GM18502 (cell line): ENCODE data around the gene BRINP1.
A peak's percentile ranks its signal among the peaks of the same experiment; 100 is the strongest.

Source experiments
- ATAC-seq: cut with Tn5 transposase; IDR thresholded peaks from one replicate; pipeline ENCODE4 v1.9.1; 2021; ENCODE audit warnings: mild to moderate bottlenecking; ENCODE audit not compliant: unreplicated experiment, poor library complexity

BRINP1 gene, protein sequence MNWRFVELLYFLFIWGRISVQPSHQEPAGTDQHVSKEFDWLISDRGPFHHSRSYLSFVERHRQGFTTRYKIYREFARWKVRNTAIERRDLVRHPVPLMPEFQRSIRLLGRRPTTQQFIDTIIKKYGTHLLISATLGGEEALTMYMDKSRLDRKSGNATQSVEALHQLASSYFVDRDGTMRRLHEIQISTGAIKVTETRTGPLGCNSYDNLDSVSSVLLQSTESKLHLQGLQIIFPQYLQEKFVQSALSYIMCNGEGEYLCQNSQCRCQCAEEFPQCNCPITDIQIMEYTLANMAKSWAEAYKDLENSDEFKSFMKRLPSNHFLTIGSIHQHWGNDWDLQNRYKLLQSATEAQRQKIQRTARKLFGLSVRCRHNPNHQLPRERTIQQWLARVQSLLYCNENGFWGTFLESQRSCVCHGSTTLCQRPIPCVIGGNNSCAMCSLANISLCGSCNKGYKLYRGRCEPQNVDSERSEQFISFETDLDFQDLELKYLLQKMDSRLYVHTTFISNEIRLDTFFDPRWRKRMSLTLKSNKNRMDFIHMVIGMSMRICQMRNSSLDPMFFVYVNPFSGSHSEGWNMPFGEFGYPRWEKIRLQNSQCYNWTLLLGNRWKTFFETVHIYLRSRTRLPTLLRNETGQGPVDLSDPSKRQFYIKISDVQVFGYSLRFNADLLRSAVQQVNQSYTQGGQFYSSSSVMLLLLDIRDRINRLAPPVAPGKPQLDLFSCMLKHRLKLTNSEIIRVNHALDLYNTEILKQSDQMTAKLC

DNA sequence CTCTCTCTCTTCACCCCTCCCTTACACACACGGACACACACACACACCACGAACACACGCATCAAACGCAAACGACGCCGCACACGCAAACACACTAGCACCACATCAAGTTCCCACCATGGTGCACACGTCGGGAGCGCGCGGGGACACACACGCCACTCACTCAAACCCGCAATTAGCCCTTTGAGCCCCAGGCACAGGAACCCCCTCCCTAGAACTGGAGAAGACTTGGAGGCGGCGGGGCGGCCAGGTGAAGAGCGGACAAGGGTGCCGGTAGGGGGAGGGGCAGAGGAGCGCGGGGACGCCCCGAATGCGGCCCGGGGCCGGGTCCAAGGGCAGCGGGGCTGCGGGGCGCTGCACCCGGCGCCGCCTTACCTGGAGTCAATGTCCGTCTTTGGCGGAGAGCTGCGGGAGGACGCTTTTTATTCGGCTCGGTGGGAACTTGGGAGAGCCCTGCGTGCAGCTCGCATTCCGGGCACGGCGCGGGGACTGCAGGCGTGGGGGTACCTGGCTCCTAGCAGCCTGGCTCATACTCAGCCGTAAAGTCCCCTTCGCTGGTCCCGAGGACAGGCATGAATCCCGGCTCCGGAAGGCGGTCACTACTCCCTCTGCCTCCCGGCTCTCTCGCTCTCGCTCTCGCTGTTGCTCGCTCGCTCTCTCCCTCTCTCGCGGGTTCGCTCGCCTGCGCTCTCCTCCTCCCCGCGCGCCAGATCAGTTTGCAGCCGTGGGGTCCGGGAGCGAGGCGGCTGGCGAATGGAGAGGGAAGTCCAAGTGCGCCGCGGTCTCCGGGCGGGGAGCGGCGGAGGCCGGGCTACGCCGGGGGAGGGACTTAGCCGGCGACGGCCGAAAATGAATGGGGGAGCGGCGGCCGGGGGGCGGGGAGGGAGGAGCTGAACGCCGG lies at the start of gene BRINP1:
TSS of gene BRINP1 (minus strand) at position 755 of the 901 bp plus-strand sequence. CDS start 56,080 bp downstream, outside the sequence.
- no peak for ATAC-seq

DNA sequence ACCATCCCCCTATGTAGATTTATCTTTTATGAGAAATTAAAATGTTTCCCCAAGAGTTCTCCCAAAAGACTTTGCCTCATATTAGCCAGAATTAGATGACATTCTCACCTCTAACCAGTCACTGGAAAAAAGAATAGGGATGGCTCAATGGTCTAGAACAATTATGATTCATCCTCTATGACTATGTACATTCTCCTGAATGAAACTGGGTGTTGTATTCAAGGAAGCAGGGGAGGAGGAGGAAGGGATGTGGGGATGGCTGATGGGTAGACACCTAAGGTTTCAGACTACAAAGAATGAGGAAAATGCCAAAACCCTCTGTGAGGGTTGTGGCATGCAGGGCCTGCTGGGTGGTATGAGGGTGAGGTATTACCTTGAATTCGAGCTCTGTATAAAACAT lies 49.5 kb upstream of the BRINP1 start:
- no peak for ATAC-seq

DNA sequence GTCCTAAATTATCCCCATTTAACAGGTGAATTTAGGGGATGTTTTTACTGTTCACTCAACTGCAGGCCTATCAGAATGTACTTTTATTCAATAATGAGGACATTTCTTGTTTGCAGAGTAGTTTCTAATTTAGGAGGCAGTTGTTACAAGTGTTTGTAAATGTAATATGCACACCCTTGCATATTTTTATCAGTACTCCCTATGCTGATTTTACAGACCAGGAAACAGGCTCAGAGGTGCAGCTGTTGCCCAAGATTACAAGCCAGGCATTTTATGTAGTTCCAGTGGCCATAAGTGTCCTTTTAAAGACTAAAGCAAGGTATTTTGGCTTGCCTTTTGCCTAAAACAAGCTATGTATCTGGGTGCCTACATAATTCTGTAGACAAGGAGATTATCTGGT lies 47.6 kb upstream of the BRINP1 start:
- no peak for ATAC-seq

DNA sequence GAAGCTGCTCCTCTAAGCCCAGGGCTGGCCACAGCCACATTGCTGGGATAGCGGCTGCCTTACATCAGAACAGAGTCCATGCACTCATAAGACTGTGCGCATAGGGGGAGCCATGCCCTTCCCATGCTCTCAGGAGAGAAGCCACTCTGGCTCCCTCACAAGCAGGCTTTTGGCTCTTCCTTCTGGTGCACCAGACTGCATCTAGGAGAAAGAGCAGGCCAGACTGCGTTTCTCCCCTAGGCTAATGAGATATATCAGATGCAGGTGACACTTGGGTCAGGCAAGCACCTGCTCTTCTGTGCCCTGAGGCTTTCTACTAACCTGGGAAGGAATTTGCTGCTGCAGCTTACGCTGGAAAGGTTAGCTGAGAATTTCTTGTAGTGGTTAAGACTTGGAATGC lies 43.2 kb upstream of the BRINP1 start:
- ATAC-seq = no peak

DNA sequence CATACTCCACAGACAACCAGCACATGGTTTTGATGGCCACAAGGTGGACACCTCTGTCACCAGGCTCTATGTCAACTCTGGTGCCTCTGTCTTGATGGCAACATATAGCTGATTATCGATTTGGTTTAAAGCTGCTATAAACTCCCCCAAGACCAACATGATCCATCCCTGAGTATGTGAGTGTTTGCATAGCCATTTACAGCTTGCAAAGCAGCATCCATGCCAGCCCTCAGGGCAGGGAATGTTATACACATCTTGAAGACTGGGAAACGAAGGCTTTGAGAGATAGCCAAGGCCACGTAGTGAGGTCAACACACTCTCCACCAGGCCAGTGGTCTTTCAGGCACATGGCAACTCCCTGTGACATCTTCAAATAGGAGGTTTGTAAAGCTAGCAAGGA lies 40.3 kb upstream of the BRINP1 start:
- ATAC-seq = no peak

DNA sequence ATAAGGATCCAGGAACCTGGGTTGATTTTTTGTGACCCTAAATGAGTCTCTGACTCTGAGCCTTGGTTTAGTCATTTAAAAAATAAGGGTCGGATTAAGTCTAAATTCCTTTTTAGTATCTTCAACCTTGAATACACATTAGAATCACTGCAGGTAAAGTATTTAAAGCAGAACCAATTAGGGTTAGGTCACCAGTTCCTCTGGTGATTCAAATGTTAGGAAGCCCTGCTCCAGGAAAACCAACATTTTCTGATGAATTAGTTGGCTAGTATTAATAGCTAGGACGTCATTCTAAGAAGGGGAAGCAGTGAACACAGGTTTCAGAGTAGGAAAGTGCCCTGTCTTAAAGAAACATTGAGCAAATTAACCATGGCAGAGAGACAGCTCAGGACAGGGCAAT lies 31.4 kb upstream of the BRINP1 start:
- no peak for ATAC-seq

DNA sequence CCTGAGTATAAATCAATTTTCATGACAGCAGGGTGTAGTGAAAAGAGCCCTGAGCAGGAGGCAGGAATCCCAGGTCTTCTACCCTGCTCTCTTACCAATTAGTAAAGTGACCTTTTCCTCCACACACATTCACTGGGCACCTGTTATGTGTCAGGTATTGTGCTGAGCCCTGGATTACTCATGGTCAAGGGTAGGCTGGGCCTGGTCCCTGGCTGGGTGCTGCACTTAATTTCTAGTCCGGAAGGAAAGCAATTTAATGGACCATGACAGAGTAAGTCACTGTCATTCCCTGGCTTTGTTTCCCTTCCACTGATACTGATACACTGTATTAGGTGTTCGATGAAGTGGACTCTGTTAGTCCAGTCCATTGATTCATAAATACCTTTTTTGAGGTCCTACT lies 29.1 kb upstream of the BRINP1 start:
- no peak for ATAC-seq

DNA sequence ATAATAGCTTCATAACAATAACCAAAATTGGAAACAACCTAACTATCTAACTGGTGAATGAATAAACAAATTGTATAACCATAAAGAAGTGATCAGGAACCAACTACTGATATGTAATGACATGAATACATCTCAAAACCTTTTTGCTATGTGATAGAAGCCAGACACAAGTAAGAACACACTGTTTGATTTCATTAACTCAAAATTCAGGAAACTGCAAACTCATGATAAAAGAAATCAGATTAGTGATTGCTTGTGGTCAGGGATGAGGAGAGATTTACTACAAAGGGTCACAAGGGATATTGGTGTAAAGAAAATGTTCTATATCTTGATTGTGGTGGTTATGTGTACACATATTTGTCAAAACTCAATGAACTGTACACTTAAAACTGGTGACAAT lies 22.6 kb upstream of the BRINP1 start:
- no peak for ATAC-seq

DNA sequence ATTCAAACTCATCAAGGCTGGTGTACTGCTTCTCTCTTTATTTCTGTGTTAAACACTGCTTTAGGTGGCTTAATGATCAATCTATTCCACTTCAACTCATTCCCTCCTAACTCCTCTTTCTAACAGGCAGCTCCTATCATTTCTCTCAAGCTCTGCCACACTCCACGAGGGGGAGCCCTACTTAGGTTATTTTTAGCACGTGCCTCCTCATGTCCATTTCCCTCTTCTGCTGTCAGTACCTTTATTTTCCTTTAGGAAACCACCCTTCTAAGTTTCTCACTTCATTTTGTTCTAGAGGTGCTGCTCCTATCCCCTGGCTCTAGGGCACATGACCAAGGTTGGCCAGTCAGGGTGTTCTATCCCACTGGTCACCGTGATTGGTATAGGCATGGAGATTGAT lies 6.7 kb upstream of the BRINP1 start:
- ATAC-seq = no peak

DNA sequence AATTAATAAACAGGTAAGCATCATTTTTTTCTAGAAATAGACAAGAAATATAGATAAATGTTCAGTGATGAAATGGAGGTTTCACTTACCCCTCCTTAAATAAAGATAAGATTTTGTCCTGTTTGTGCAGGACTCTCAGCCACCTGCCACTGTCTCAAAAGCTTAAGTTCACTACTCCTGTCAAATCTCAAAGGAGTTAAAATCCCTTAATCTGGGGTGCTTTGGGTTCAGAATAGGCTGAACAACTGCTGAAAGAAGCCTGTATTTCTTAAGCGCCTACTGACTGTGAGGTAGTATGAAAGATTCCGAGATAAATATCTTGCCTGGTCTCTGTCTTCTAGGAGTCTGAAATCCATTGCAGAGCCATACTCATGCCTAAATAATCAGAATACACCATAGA lies 3.7 kb upstream of the BRINP1 start:
- ATAC-seq = no peak

DNA sequence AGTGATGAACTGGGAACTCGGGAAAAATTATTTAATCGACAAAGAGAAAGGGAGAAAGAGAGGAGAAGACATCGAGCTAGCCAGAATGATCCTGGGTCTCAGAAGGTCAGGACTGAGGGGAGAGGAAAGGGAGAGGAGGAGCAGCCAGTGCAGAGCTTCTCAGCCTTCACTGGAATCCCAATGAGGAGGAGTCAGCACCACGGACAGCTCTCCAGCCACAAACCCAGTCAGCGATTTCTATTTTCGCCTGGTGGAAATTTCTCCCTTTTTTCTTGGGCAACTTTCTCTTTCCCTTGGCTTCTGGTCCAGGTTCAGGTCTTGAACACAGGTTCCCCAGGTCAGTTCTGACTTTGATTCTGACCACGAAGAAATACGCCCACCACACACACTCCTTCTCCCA lies 1.6 kb upstream of the BRINP1 start:
- no peak for ATAC-seq

DNA sequence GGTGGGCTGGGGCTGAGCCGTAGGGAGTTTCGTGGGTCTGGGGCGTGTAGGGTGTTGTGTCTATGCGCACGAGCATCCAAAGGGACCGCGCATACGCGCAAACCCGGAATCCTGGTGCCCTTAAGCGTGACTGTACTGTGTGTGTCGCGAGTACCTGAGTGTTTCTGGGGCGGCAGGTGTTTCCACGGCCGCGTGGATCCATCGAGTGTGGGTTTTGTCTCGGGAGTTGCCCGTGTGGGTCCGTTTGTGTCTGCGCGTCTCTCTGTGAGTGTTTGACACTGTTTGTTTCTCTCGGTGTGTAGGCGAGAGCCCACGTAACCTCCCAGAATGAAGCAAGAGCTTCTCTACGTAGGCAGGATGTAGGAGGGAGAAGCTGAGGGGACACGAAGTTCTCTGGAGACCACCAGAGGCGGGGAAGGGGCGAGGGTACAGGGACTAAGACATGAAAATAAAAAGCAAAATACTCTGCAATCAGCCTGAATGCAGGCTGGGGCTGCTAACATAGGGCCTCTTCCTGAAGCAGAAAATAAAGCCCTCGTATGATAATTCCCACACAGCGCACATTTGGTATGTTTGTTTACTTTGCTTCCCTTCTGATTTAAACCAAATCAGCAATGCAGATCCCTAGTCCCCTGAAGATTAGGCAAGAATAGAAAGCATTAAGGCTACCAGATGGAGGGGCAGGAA lies 588 bp upstream of the BRINP1 start:
- no peak for ATAC-seq

DNA sequence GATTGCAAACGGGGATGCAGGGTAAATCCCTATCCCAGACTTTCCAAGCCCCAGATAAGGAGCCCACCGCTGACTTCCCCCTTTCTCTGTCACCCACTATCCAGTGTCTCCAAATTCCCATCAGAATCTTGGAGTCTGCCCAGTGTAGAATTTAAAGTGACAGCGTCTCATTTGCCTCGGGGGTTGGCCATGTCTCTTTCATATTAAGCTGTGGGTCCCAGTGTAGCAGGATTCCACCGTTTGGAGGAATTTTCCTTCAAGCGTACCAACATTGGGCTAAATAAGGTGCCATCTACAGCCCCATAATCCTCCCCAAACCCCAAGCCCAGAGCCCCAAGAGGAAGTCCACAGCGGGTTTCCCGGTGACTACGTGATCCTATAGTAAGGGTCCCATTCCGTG lies 1.1 kb downstream of the BRINP1 start:
- ATAC-seq = no peak

DNA sequence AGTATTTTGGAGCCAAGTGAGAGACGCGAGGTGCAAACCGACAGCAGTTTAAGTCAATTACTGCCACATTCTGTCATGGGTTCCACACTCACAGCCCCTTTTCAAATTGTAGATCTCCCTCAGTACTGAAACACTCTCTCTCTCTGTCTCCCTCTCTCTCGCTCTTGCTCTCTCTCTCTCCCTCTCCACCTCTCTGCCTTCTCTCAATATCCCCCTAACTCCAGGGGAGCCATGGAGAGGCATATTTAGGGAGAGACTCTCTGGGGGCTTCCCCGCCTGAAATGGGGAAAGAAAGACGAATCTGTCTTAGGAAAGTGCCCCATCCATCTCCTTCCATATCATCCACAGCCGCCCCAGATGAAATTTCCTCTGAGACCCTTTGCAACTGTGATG lies 1.6 kb downstream of the BRINP1 start:
- no peak for ATAC-seq

DNA sequence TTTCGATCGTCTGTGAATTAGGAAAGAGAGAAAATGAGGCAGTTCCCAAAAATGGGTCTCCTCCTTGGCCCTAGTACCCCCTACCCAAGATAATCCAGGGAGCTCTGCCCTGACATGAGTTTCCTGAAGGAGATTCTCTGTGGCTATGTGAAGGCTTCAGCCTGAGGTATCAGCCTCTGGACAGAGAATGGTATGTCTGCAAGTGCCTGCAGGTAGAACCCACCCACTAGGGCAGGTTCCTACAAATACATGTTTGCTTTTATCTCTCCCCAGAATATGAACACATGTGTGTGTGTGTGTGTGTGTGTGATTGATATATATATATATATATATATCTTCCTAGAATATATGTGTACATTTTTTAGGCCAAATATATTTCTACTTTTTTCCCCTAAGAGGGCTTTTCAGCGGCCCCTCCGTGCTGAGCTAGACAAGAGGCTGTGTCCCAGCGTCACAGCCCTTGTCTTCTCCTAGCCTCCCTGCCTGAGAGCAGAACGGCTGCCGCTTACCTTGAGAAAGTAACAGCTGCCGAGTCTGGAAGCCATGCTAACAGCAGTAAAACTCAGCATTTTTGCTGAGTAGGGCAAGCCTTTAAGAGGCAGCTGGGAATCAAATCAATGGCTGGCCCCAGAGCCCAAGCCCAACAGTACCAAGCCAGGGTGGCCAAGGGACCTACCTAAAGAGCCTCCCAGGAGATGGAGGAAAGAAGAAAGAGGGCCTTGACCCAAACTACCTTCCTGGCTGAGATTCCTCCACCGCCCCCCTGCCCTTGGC lies 2.1 kb downstream of the BRINP1 start:
- no peak for ATAC-seq

DNA sequence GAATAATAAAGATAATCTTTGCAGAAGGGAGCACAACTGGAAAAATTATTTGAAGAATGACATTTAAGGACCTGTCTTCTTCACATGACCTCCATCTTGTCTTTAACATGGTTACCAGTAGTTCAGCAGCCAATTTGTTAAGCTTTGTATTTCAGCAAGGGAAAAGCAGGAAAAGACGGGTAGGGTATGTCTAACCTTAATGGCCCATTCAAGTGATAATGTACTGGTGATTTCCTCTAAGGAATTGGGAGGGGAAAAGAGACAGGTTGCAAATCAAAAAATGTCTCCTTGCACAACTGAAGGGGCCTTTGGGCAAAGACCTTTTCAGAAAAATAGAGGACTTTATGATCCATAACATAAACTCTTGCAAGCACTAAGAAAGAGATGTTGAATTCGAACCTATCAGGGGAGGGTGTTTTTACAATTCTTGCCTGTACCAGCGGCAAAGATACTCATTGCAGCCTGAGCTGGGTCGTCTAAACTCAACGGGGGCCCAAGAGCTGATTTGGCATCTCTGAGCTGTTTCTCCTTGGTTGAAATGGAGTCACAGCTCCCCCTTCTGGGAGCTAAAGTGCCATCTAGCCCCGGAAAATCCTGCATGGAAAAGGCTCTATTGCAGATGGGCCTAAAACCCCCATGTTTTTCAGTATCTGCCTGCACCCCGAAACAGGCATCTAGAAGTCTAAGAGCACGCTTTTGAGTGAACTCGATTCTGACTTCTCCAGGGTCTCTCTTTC lies 3.8 kb downstream of the BRINP1 start:
- ATAC-seq = peak; percentile 47

DNA sequence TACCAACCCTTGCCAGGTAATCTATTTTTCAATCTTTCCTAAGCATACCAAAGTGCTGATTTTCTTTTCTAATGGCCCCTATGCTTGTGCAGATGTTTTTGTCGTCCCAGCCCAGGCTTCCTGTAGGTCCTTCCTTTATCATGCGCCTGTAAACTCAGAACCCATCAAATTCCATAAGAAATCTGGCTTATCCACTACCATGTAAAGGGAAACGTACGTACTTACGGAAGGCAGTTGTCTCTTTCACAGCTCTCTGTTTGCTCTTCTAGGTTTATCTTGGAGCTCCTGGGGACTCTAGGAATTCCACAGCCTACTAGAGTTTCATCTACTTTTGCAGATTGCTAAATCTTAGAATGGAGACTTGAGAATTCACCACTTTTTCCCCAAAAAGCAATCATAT lies 9.0 kb downstream of the BRINP1 start:
- no peak for ATAC-seq

DNA sequence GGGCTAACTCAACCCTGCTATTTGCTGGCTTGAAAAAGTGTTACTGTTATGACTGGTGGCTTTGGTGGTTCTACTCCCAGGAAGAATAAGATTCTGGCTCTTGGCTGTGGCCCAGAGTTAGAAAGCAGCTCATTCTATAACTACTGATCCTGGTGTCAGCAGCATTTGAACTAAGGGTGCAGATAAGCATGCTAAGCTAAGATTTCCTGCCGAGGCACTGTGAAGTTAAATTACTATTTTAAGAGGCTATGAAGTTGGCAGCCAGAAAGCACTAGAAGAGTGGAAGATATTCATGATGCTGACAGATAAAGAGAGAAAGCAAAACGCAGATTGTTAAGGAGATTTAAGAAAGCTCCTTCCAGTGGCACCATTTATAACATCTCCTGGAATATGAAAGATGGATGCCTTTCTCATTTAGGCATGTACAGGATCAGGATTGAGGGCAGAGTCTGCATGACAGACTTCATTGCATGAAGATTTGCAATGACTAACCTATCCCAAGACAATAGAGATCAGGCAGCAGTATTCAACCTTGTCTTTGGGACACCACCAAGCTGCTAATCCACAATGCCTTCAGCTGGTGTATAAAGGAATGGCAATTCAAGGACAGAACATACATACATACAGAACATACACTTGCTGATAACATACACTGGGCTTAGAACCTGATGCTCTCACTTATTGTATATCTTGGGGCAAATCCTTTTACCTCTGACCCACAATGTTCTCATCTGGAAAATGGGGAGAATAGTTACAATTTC lies 11.7 kb downstream of the BRINP1 start:
- ATAC-seq = no peak
